Mucosa of stomach (tissue), 1 donor: ENCODE data around the gene EID1.
"Not testable (repeated sequence)": the region's sequence is repeated elsewhere in the genome, so short reads cannot be mapped to it uniquely, and the experiment has no call there.

Experiments used
- H3K27me3 ChIP-seq: one replicate; pipeline ENCODE4 v1.7.0; 2013; ENCODE audit warnings: mild to moderate bottlenecking, low read length; ENCODE audit not compliant: control insufficient read depth, insufficient read depth
- H3K36me3 ChIP-seq: one replicate; pipeline ENCODE4 v1.7.0; 2013; ENCODE audit warnings: low read length; ENCODE audit not compliant: control insufficient read depth, insufficient read depth
- H3K4me1 ChIP-seq: one replicate; pipeline ENCODE4 v1.7.0; 2013; ENCODE audit warnings: mild to moderate bottlenecking, low read length; ENCODE audit not compliant: control insufficient read depth, insufficient read depth
- H3K4me3 ChIP-seq: one replicate; pipeline ENCODE4 v1.7.0; 2013; ENCODE audit warnings: low read length
- H3K9ac ChIP-seq: one replicate; pipeline ENCODE4 v1.7.0; 2013; ENCODE audit warnings: mild to moderate bottlenecking, low read length, moderate library complexity
- H3K9me3 ChIP-seq: one replicate; pipeline ENCODE4 v1.7.0; 2013; ENCODE audit warnings: mild to moderate bottlenecking, low read length, moderate library complexity; ENCODE audit not compliant: control insufficient read depth
- donor health status: Pancreatic carcinoma.

EID1 gene

GRCh38 chr15:48896869-48897814, 19.2 kb downstream of the EID1 start:
- Histone ChIP-seq H3K27me3 (peaks cover 6% of the 10 kb centered on the region), H3K4me1 (no peaks in the 10 kb centered on the region), H3K36me3 (no peaks in the 10 kb centered on the region), H3K9me3 (no peaks in the 10 kb centered on the region), H3K9ac (no peak overlapping the region), H3K4me3 (no peak overlapping the region)

DNA sequence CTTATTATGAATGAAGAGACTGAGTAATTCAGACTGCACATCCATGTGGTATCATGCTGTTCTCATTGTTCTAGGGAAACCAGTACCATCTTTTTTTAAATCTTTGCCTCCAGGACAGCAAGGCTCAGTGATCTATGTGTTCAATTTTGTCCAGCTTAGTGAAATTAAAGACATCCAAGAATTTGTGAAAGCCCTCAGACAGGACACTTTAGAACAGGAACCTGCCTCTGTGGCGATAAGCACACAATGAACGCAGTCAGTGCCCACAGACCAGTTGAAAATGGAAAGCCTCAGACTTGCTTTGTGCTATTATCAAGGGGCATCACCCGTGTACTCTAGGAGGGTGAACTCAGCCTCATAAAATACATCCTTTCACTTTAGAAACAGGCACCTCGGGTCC, 20.1 kb downstream of the EID1 start:
- Histone ChIP-seq H3K4me3 (no peak overlapping the region), H3K27me3 (peaks cover 6% of the 10 kb centered on the region), H3K4me1 (no peaks in the 10 kb centered on the region), H3K9ac (no peak overlapping the region), H3K36me3 (no peaks in the 10 kb centered on the region), H3K9me3 (no peaks in the 10 kb centered on the region)

- no peak overlapping the region for H3K4me3 ChIP-seq
Measured at GRCh38 chr15:48898446-48898845, 20.5 kb downstream of the EID1 start.

GRCh38 chr15:48899793-48900192, 21.9 kb downstream of the EID1 start:
- Histone ChIP-seq H3K4me3 (no peak overlapping the region), H3K9ac (no peak overlapping the region), H3K27me3 (peaks cover 6% of the 10 kb centered on the region)

More at GRCh38 chr15:48898446-48898845, 20.5 kb downstream of the EID1 start:
- Histone ChIP-seq H3K9me3 (no peaks in the 10 kb centered on the region), H3K27me3 (peaks cover 6% of the 10 kb centered on the region), H3K4me1 (no peaks in the 10 kb centered on the region), H3K36me3 (no peaks in the 10 kb centered on the region), H3K9ac (no peak overlapping the region)

DNA sequence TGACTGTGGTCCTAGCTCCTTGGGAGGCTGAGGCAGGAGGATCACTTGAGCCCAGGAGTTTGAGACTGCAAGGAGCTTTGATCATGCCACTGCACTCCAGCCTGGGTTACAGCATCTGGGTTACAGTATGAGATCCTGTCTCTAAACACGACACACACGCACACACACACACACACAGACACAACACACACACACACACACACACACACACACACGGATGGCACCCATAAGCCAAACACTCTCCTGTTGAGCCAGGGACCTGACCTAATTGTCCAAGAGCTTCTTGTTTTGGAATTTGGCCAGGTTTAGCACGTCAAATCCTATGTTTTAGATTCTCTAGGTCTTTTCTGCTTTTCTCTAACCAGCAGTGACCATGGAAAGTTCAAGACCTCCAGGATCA, 26.8 kb downstream of the EID1 start:
- Histone ChIP-seq H3K4me3 (no peak overlapping the region), H3K9me3 (no peaks in the 10 kb centered on the region), H3K27me3 (no peaks in the 10 kb centered on the region), H3K9ac (no peak overlapping the region), H3K36me3 (no peaks in the 10 kb centered on the region), H3K4me1 (no peaks in the 10 kb centered on the region)

More at GRCh38 chr15:48899793-48900192, 21.9 kb downstream of the EID1 start:
- H3K36me3 ChIP-seq: no peaks in the 10 kb centered on the region
- H3K9me3 ChIP-seq: no peaks in the 10 kb centered on the region
- H3K4me1 ChIP-seq: no peaks in the 10 kb centered on the region

DNA sequence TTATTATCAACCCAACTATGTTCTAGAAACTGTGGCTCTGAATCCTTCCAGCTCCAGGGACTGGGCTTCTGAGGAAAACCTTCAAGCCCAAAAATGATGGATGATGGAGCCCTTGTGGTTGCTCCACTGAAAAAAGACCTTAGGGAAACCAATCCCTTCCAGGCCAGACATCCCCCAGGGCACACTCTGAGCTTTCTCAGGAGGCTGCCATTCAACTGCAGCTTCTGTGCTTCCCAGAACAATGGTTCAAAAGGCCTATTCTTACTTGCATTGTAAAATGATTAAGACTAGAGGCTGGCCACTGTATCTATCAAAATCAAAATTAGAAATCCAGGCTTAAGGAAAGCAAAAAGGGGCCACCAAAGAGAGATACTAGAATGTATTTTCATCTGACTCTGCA, 27.3 kb downstream of the EID1 start:
- H3K9me3 ChIP-seq: no peaks in the 10 kb centered on the region
- no peak overlapping the region for H3K9ac ChIP-seq
- H3K36me3 ChIP-seq: no peaks in the 10 kb centered on the region
- H3K4me3 ChIP-seq: no peak overlapping the region
- no peaks in the 10 kb centered on the region for H3K27me3 ChIP-seq
- H3K4me1 ChIP-seq: no peaks in the 10 kb centered on the region

DNA sequence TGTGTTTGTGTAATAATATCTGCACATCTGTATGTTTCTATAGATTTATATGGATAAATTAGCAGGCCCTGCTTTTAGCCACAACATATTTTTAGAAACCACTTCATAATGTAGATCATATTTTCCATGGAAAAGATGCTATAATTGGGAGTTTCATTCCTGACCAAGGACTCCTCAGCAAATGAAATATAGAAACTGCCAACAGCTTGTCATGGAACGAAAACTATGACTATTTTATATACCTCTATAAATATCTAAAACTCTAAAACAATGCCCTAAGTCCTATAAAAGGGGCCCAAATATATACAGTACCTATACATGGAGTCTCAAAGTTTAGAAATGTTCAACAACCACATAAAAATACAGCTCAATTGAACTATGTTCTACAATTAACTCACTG, 27.9 kb downstream of the EID1 start:
- no peak overlapping the region for H3K9ac ChIP-seq
- H3K27me3 ChIP-seq: no peaks in the 10 kb centered on the region
- no peaks in the 10 kb centered on the region for H3K4me1 ChIP-seq

DNA sequence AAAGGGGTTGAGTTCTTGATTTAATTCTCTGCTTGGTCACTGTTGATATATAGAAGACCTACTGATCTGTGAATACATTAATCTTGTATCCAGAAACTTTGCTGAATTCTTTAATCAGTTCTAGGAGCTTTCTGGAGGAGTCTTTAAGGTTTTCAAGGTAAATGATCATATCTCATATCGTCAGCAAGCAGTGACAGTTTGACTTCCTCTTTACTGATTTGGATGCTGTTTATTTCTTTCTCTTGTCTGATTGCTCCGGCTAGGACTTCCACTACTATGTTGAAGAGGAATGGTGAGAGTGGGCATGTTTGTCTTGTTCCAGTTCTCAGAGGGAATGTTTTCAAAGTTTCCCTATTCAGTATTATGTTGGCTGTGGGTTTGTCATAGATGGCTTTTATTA, 31.4 kb downstream of the EID1 start:
- H3K9ac ChIP-seq, H3K9me3 ChIP-seq, H3K36me3 ChIP-seq, H3K27me3 ChIP-seq, H3K4me1 ChIP-seq, H3K4me3 ChIP-seq: not testable (repeated sequence)

More for the DNA sequence above, 27.9 kb downstream of the EID1 start:
- H3K4me3 ChIP-seq: no peak overlapping the region
- H3K36me3 ChIP-seq: no peaks in the 10 kb centered on the region
- H3K9me3 ChIP-seq: no peaks in the 10 kb centered on the region

DNA sequence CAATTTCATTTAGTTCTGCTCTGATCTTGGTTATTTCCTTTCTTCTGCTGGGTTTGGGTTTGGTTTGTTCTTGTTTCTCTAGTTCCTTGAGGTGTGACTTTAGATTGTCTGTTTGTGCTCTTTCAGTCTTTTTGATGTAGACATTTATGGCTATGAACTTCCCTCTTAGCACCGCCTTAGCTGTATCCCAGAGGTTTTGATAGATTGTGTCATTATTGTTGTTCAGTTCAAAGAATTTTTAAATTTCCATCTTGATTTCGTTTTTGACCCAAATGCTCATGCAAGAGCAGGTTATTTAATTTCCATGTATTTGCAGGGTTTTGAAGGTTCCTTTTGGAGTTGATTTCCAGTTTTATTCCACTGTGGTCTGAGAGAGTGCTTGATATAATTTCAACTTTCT, 32.6 kb downstream of the EID1 start:
- H3K9ac ChIP-seq, H3K4me3 ChIP-seq, H3K9me3 ChIP-seq, H3K36me3 ChIP-seq, H3K27me3 ChIP-seq, H3K4me1 ChIP-seq: not testable (repeated sequence)

DNA sequence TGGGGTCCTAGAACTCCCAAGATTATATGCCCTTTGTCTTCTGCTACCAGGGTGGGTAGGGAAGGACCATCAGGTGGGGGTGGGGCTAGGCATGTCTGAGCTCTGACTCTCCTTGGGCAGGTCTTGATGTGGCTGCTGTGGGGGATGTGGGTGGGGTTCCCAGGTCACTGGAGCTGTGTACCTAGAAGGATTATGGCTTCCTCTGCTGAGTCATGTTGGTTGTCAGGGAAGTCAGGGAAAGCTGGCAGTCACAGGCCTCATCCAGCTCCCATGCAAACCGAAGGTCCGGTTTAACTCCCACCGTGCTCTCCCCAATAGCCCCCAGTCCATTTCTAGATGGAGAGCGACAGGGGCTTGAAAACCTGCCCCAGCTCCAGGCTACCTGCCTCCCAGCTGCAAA, 35.2 kb downstream of the EID1 start:
- no peak overlapping the region for H3K9ac ChIP-seq
- H3K4me1 ChIP-seq: no peaks in the 10 kb centered on the region
- no peaks in the 10 kb centered on the region for H3K9me3 ChIP-seq
- no peaks in the 10 kb centered on the region for H3K36me3 ChIP-seq
- H3K4me3 ChIP-seq: no peak overlapping the region
- H3K27me3 ChIP-seq: no peaks in the 10 kb centered on the region

DNA sequence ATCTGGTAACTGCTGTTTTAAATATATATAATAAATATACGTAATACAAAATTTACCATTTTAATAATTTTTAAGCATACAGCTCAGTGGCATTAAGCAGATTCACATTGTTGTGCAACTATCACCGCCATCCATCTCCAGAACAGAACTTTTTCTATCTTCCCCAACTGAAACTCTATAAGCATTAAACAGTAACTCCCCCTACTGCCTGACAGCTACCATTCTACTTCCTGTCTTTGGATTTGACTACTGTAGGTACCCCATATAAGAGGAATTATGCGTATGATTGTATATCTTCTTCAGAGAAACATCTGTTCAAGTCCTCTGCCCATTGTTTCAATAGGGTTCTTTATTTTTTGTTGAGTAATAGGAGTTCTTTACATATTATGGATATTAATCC, 36.8 kb downstream of the EID1 start:
- Histone ChIP-seq H3K36me3 (no peaks in the 10 kb centered on the region), H3K9ac (no peak overlapping the region), H3K9me3 (no peaks in the 10 kb centered on the region), H3K27me3 (no peaks in the 10 kb centered on the region), H3K4me1 (no peaks in the 10 kb centered on the region), H3K4me3 (no peak overlapping the region)

DNA sequence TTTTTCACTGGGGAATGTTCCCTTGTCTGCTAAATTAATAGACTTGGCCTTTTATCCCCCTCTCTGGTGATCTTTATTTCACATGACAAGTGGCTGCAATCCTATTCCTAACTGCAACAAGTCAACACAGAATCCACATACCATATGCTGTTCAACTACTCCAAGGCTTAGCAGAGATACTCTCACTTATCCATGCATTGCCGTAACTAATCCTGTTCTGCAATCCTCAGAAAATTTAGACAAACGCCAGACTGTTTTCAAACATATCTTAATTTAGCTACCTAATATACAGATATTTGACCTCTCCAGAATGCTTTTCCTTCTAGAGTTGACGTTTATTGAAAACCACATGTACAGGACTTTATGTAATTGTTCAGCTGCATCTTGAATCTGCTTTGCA, 37.9 kb downstream of the EID1 start:
- no peak overlapping the region for H3K4me3 ChIP-seq
- no peaks in the 10 kb centered on the region for H3K9me3 ChIP-seq
- H3K4me1 ChIP-seq: no peaks in the 10 kb centered on the region
- H3K9ac ChIP-seq: no peak overlapping the region
- no peaks in the 10 kb centered on the region for H3K36me3 ChIP-seq
- no peaks in the 10 kb centered on the region for H3K27me3 ChIP-seq
